H1 (cell line): ENCODE measurements around the gene CCDC178. TPM values are rescaled to one million over a fixed set of nuclear protein-coding genes. Genes with fewer than 3 reads are reported as not detected.

Source experiments
- ASH2L ChIP-seq: fragments of 200-600, 300-600 bp; sonication (generic); IDR thresholded peaks from one replicate; pipeline ENCODE4 v1.7.1; 2017; ENCODE audit warnings: low read length
- CBX5 ChIP-seq: fragments of 300-800, 300-1000 bp; sonication (generic); IDR thresholded peaks from 2 replicates; pipeline ENCODE4 v1.7.1; 2016; ENCODE audit warnings: antibody characterized with exemption, low read length, low read depth
- CHD1 ChIP-seq: IDR thresholded peaks from 2 replicates; pipeline ENCODE4 v1.6.1; 2012; ENCODE audit warnings: low read depth, low read length, improper control_type of control experiment
- CTBP2 ChIP-seq: IDR thresholded peaks from 2 replicates; pipeline ENCODE4 v1.7.0; 2011; ENCODE audit warnings: borderline replicate concordance, mild to moderate bottlenecking, moderate library complexity, mixed read lengths, low read length; ENCODE audit not compliant: insufficient read depth, insufficient read length
- KDM5A ChIP-seq: fragments of 200-600 bp; IDR thresholded peaks from 2 replicates; pipeline ENCODE4 v1.7.1; 2012; ENCODE audit warnings: mild to moderate bottlenecking, low read length, inconsistent platforms, mixed read lengths
- SP2 ChIP-seq: IDR thresholded peaks from 2 replicates; pipeline ENCODE4 v1.6.1; 2012; ENCODE audit warnings: mild to moderate bottlenecking, low read length, inconsistent platforms
- TAF1 ChIP-seq: IDR thresholded peaks from 2 replicates; pipeline ENCODE4 v1.6.1; 2011; ENCODE audit warnings: mild to moderate bottlenecking, low read depth, low read length
- TBP ChIP-seq: IDR thresholded peaks from 2 replicates; pipeline ENCODE4 v1.6.1; 2011; ENCODE audit warnings: low read depth, low read length, improper control_type of control experiment
- TEAD4 ChIP-seq: IDR thresholded peaks from 2 replicates; pipeline ENCODE4 v1.6.1; 2012; ENCODE audit warnings: low read depth, low read length, inconsistent platforms, mixed read lengths
- polyA plus RNA-seq, 7 experiments: library from polyadenylated mRNA; depleted of rRNA in 3 of 7; stranded (reverse) in 5 of 7; unstranded in 2 of 7; fragments of >200 nt in 5 of 7; fragments of 200-250 nt in 2 of 7; gene quantifications; 1 replicate in 5 of 7; 2 replicates in 1 of 7; 4 replicates in 1 of 7; pipeline versions ENCODE4 v1.2.1 to v1.2.3, GENCODE V29; 2011 to 2013; ENCODE audit warnings: missing spikeins in 2 of 7, mixed read lengths in 2 of 7
- total RNA-seq: library from RNA; stranded (reverse); fragmentation: NEBNext Ultra II Directional; extraction: Animal tissue kit (Norgen Biotek cat#: 25700); gene quantifications from 2 replicates; pipeline ENCODE4 v1.2.1, GENCODE V29; 2021
- TF ChIP-seq, protein P1 (sequence below): fragments of 300-600 bp; sonication (generic); IDR thresholded peaks from 2 replicates; pipeline ENCODE4 v1.7.1; 2012; ENCODE audit warnings: low read length, moderate library complexity, mild to moderate bottlenecking, inconsistent platforms; ENCODE audit not compliant: insufficient replicate concordance

The CCDC178 gene
- total and polyA plus RNA-seq, 2 of the 8 experiments (the other 6 are each of a cell fraction or from before 2014, with no cell fraction given), result not detected

DNA sequence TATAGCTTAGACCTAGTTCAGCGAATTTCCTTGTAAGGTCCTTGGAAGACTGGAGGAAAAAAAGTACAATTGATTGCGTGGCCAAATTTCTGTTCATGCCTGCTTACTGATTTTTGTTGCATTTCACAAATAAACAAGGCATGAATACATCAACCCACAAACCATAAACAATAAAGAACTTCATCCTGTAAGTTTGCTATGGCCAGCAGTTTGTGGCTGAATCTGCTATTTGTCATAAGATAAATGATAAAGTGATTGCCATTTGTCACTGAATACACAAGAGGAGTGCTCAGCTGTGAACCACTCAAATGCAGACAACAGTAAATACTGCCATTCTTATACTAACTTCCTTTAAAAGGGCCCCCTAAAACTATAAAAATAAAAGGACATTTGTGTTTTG is 259.5 kb downstream of the CCDC178 start (continued):
- TF ChIP-seq, protein P1, sequence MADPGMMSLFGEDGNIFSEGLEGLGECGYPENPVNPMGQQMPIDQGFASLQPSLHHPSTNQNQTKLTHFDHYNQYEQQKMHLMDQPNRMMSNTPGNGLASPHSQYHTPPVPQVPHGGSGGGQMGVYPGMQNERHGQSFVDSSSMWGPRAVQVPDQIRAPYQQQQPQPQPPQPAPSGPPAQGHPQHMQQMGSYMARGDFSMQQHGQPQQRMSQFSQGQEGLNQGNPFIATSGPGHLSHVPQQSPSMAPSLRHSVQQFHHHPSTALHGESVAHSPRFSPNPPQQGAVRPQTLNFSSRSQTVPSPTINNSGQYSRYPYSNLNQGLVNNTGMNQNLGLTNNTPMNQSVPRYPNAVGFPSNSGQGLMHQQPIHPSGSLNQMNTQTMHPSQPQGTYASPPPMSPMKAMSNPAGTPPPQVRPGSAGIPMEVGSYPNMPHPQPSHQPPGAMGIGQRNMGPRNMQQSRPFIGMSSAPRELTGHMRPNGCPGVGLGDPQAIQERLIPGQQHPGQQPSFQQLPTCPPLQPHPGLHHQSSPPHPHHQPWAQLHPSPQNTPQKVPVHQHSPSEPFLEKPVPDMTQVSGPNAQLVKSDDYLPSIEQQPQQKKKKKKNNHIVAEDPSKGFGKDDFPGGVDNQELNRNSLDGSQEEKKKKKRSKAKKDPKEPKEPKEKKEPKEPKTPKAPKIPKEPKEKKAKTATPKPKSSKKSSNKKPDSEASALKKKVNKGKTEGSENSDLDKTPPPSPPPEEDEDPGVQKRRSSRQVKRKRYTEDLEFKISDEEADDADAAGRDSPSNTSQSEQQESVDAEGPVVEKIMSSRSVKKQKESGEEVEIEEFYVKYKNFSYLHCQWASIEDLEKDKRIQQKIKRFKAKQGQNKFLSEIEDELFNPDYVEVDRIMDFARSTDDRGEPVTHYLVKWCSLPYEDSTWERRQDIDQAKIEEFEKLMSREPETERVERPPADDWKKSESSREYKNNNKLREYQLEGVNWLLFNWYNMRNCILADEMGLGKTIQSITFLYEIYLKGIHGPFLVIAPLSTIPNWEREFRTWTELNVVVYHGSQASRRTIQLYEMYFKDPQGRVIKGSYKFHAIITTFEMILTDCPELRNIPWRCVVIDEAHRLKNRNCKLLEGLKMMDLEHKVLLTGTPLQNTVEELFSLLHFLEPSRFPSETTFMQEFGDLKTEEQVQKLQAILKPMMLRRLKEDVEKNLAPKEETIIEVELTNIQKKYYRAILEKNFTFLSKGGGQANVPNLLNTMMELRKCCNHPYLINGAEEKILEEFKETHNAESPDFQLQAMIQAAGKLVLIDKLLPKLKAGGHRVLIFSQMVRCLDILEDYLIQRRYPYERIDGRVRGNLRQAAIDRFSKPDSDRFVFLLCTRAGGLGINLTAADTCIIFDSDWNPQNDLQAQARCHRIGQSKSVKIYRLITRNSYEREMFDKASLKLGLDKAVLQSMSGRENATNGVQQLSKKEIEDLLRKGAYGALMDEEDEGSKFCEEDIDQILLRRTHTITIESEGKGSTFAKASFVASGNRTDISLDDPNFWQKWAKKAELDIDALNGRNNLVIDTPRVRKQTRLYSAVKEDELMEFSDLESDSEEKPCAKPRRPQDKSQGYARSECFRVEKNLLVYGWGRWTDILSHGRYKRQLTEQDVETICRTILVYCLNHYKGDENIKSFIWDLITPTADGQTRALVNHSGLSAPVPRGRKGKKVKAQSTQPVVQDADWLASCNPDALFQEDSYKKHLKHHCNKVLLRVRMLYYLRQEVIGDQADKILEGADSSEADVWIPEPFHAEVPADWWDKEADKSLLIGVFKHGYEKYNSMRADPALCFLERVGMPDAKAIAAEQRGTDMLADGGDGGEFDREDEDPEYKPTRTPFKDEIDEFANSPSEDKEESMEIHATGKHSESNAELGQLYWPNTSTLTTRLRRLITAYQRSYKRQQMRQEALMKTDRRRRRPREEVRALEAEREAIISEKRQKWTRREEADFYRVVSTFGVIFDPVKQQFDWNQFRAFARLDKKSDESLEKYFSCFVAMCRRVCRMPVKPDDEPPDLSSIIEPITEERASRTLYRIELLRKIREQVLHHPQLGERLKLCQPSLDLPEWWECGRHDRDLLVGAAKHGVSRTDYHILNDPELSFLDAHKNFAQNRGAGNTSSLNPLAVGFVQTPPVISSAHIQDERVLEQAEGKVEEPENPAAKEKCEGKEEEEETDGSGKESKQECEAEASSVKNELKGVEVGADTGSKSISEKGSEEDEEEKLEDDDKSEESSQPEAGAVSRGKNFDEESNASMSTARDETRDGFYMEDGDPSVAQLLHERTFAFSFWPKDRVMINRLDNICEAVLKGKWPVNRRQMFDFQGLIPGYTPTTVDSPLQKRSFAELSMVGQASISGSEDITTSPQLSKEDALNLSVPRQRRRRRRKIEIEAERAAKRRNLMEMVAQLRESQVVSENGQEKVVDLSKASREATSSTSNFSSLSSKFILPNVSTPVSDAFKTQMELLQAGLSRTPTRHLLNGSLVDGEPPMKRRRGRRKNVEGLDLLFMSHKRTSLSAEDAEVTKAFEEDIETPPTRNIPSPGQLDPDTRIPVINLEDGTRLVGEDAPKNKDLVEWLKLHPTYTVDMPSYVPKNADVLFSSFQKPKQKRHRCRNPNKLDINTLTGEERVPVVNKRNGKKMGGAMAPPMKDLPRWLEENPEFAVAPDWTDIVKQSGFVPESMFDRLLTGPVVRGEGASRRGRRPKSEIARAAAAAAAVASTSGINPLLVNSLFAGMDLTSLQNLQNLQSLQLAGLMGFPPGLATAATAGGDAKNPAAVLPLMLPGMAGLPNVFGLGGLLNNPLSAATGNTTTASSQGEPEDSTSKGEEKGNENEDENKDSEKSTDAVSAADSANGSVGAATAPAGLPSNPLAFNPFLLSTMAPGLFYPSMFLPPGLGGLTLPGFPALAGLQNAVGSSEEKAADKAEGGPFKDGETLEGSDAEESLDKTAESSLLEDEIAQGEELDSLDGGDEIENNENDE, result no peak
- no peak for TF ChIP-seq CTBP2
- no peak for TF ChIP-seq SP2
- TF ChIP-seq TEAD4, result no peak
- TF ChIP-seq KDM5A, result no peak
- no peak for TF ChIP-seq TBP
- TF ChIP-seq CBX5, result no peak
- TF ChIP-seq TAF1, result no peak
- no peak for TF ChIP-seq CHD1
- TF ChIP-seq ASH2L, result no peak
